GM12874 (cell line): Measurements from ENCODE around the gene CLP1.

ENCODE experiments used
- TF ChIP-seq, protein P1 (sequence below): IDR thresholded peaks from 2 replicates; pipeline ENCODE4 v1.5.1; 2011; ENCODE audit warnings: low read depth, mild to moderate bottlenecking, control low read depth, low read length, moderate library complexity; ENCODE audit not compliant: insufficient read depth

Gene CLP1

GRCh38 chr11:57634311-57634710 is 23.3 kb upstream of the CLP1 start:
- TF ChIP-seq, protein P1, sequence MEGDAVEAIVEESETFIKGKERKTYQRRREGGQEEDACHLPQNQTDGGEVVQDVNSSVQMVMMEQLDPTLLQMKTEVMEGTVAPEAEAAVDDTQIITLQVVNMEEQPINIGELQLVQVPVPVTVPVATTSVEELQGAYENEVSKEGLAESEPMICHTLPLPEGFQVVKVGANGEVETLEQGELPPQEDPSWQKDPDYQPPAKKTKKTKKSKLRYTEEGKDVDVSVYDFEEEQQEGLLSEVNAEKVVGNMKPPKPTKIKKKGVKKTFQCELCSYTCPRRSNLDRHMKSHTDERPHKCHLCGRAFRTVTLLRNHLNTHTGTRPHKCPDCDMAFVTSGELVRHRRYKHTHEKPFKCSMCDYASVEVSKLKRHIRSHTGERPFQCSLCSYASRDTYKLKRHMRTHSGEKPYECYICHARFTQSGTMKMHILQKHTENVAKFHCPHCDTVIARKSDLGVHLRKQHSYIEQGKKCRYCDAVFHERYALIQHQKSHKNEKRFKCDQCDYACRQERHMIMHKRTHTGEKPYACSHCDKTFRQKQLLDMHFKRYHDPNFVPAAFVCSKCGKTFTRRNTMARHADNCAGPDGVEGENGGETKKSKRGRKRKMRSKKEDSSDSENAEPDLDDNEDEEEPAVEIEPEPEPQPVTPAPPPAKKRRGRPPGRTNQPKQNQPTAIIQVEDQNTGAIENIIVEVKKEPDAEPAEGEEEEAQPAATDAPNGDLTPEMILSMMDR, result no peak

DNA sequence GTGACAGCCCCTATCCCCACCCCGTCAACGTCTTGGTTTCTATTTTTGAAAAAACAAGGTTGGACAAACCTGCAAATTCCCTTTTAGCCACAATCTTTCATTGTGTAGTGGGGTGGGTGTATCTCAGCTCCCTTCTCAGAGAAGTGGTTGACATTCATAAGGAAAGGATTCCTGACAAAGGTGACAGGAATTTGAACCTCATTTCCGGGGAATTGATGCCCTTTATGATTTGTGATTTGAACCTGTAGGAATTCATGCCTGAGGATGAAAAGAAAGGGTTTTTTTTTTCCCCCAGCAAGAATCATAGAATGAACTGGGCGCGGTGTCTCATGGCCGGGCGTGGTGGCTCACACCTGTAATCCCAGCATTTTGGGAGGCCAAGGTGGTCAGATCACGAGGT is 22.3 kb upstream of the CLP1 start:
- TF ChIP-seq, protein P1, result no peak

GRCh38 chr11:57637626-57638004 is 19.9 kb upstream of the CLP1 start:
- TF ChIP-seq, protein P1, result no peak

GRCh38 chr11:57638005-57638781 is 19.4 kb upstream of the CLP1 start:
- TF ChIP-seq, protein P1, result no peak

DNA sequence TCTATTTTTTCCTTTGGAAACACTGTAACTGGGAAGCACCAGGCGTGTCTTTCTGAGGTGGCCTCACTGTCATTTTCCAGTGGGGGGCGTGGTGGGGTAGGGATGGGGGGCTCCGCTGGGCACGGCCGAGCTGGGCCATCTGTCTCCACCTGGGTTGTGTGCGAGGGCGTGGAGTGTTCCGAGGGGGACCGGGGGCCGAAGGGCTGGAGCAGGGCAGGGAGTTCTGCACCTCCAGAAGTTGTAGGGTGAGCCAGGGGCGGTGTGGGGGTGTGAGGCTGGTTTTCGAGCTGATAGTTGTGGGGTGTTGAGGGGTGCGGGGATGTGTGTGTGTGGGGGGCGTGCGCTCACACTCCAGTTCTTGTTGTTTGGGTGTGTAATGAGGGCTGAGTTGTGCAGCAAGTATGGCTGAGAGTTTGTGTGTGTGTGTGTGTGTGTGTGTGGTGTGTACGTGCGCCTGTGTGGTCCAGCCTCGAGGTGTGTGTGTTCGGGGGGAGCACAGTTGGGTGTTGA is 18.7 kb upstream of the CLP1 start:
- TF ChIP-seq, protein P1, result no peak

GRCh38 chr11:57639321-57640067 is 18.1 kb upstream of the CLP1 start:
- TF ChIP-seq, protein P1, result no peak

DNA sequence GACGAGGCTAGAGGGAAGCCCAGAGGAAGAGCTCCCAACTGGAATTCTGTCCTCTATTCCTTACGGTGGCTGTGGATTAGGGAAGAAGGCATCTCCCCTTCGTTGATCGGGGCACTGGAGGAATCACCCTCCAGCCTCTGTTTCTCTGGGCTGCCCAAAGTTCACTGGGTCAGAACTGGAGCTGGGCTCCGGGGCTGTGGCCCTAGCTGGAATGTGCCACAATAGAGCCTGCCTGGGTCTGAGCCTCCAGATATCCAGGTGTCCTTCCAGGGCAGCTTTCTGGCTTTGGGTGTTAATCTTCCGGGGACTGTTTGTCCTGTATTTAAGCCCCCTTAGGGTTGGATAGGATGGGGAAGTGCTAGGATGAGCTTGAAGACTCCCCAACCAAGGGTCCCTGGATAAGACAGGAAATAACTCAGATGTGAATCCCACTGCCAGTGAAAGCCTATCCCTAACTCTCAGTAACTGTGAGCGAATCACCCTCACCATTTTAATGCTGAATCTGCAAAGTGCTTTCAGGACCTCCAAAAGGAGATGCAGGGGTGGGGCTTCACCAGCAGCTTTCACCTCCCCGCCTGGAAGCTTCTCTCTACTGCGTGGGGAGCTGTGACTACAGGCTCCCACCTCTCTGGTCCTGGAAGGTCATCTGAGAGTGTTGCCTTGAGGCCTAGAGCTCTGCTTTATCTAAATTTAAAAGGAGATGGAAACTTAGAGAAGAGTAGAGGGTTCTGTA is 17.3 kb upstream of the CLP1 start:
- TF ChIP-seq, protein P1, result no peak
